Urinary bladder (tissue), 4 donors: ENCODE results near the gene HMGB1. TPM values are rescaled to one million over a fixed set of nuclear protein-coding genes. Genes with fewer than 3 reads are reported as not detected.

Experiments used
- DNase-seq: peaks from one replicate; pipeline ENCODE4 v3.0.0-alpha.2; 2015; ENCODE audit errors: extremely low spot score
- H3K27ac ChIP-seq: one replicate; pipeline ENCODE4 v1.5.1; 2013; ENCODE audit warnings: low read depth, mild to moderate bottlenecking, moderate library complexity
- H3K36me3 ChIP-seq: one replicate; pipeline ENCODE4 v1.6.1; 2013; ENCODE audit warnings: mild to moderate bottlenecking, moderate library complexity; ENCODE audit not compliant: insufficient read depth
- H3K4me1 ChIP-seq: one replicate; pipeline ENCODE4 v1.6.1; 2013; ENCODE audit warnings: mild to moderate bottlenecking, moderate library complexity; ENCODE audit not compliant: insufficient read depth
- H3K4me3 ChIP-seq: one replicate; pipeline ENCODE4 v1.5.1; 2013; ENCODE audit warnings: low read depth, low read length
- WGBS: extraction: QIAGEN DNeasy Blood & Tissue Kit; methylation state at CpG from one replicate; pipeline ENCODE4 v1.1.7; 2013; 5-methylcytosine and 5-hydroxymethylcytosine counted together
- polyA plus RNA-seq: library from polyadenylated mRNA; stranded (reverse); fragments of 200-250 nt; gene quantifications from one replicate; pipeline ENCODE4 v1.2.3, GENCODE V29; 2013
- total RNA-seq: library from RNA; depleted of rRNA; stranded (reverse); fragments of >200 nt; gene quantifications from one replicate; pipeline ENCODE4 v1.2.3, GENCODE V29; 2014
- donor health status: healthy with polysubstance abuse.
- donor health status: healthy.

Gene HMGB1
- total and polyA plus RNA-seq, 2 donors: 415 to 470 TPM

DNA sequence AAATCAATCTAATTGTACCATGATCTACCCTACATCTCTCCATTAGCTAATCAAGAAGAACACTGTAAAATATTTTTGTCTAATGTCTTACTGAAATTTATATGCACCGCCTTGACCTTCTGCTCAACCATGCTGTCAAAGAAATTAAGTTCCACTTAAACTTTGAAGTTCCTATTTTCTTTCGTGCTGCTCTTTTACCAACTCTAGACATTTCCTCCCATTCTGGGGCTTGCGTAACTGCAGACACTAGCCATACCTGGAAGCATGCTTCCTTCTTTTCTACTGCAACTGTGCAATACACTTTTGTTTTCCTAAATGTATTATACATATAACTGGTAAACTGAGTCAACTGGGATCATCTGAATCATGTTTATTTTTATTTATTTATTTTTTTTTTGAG lies 51.9 kb downstream of the HMGB1 start:
- Histone ChIP-seq H3K4me3 (no peak overlapping the region), H3K4me1 (no peaks in the 10 kb centered on the region)
- 86% methylated on average over 3 of the region's 3 CpGs for WGBS

DNA sequence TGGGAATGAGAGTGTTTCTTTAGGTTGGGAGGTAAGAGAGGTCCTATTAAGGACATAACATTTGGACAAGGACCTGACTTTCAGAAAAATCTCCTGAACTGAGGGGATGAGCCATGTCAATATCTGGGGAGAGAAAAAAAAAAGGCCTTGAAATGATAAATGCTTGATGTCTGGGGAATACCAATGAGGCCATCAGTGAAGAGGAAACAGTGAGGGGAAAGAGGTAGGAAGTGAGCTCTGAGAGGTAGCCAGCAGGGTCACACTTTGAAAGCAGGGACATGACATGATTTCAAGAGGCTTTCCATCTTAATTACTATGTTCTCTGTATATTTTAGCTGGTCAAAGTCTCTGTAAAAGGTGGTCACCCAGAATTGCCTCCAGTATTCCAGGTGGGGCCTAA lies 53.4 kb downstream of the HMGB1 start:
- Histone ChIP-seq H3K36me3 (no peaks in the 10 kb centered on the region), H3K4me1 (no peaks in the 10 kb centered on the region), H3K4me3 (no peak overlapping the region), H3K27ac (no peak overlapping the region)
- no peak for DNase-seq

More for the DNA sequence above, 51.9 kb downstream of the HMGB1 start:
- Histone ChIP-seq H3K27ac (no peak overlapping the region), H3K36me3 (no peaks in the 10 kb centered on the region)
- no peak for DNase-seq

DNA sequence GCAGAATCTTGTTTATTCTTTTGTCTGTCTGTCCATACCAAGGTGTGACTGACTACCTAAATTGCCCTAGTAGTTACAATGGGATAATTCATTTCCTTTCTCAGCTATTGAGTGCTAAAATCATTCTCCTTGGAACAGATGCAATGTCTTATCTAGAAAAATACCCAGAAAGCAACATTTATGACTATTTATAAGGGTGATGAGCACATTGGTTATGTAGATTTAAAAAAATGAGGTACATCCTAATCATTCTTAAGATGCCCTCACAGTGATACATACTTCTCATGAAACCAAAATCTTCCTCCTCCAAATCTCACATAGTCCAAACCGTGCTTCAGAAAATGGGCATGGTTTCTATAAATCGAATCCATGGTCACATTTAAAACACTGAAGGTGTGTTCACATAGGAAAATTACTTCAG lies 55.0 kb downstream of the HMGB1 start:
- 86% methylated on average over 2 of the region's 2 CpGs for WGBS
- H3K27ac ChIP-seq: no peak overlapping the region
- no peaks in the 10 kb centered on the region for H3K4me1 ChIP-seq

DNA sequence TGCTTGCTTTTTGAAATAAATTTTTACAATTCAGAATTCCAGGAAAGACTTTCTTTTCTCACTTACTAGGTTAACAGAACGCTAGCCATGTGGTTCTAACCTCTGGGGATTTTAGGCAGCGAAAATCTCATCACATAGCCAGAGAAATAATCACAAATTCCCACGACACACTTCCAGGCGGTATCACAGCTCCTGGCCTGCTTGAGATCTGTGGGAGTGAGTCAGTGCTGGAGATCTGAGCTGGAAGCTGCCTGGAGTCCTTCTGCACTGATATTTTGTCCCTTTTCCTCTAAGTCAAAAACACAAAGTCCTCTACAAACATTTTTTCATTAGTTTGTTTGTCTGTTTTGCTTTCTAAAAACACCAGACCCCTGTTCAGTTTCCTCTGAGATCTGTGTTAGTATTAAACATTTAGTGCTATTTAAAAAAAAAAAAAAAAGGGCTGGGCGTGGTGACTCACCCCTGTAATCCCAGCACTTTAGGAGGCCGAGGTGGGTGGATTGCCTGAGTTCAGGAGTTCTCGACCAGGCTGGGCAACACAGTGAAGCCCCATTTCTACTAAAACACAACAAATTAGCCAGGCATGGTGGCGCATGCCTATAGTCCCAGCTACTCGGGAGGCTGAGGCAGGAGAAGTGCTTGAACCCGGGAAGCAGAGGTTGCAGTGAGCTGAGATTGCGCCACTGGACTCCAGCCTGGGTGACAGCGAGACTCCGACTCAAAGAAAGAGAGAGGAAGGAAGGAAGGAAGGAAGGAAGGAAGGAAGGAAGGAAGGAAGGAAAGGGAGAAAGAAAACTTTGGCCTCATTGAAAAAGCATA lies 55.6 kb downstream of the HMGB1 start:
- WGBS: 72% methylated on average over 13 of the region's 13 CpGs
- Histone ChIP-seq H3K36me3 (no peaks in the 10 kb centered on the region), H3K4me3 (no peak overlapping the region), H3K27ac (no peak overlapping the region), H3K4me1 (no peaks in the 10 kb centered on the region)
- DNase-seq: no peak

More for the DNA sequence above, 55.0 kb downstream of the HMGB1 start:
- no peak for DNase-seq
- Histone ChIP-seq H3K36me3 (no peaks in the 10 kb centered on the region), H3K4me3 (no peak overlapping the region)

DNA sequence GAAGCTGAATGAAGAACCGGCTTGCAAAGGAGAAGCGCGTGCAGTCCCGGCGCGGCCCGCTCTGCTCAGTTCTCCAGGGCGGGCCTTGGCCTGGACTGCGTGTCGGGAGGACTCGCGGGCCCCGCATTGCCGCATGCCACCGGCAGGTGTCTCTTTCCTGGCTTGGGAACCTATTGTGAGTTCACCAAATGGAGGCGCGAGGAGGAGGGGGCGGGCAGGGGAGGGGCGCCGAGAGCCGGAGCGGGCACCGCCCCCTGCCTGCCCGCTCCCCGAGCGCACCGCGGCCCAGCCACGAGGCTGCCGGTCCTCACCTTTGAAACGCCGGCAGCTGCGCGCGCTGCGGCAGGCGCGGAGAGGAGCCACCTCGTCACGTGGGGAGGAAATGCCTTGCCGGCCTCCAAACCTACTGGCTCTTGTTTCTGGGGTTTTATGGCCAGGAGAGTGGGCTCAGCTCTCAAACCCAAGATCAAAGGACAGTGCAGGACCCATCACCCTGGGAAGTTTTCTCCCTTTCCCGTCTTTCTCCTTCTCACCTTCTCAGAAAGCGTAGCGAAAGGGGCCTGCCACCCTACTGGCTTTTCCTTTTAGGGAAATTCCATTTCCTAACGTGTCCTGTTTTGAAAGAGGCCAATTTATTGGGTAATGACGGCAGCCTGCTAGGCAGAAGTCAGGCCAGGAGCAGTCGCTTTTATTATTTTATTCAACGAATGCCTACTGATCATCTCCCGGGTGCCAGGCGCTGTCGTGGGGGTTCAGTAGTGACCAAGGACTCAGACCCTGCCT lies 57.2 kb downstream of the HMGB1 start:
- peak; percentile 81 for DNase-seq
- Histone ChIP-seq H3K4me3 (peak overlapping the region; percentile 2), H3K4me1 (peaks cover 2% of the 10 kb centered on the region), H3K36me3 (no peaks in the 10 kb centered on the region), H3K27ac (peak overlapping the region; percentile 85)
- 11% methylated on average over 51 of the region's 51 CpGs for WGBS

DNA sequence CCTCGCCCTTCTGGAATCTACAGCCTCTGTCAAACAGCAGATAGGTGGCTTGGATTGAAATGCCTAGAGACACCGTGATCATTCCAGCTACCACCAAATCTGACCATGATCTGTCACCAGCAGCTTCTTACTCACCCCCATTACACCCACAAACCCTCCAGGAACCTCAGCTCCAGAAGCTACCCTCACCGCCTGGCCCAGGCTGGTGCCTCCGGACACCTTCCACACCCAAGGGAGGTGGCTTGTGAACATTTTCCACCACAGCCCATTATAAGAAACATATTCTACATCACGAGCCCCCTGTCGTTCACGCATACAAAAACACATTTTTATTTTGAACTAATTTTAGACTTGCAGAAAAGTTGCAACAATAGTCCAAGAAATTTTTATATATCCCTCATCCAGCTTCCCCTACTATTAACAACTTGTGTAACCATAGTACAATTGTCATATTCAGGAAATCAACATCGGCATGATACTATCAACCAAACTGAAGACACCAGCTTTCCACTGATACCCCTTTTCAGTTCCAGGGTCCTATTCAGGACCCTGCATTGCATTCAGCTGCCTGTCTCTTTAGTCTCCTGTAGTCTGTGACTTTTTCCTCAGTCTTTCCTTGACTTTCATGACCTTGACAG lies 58.8 kb downstream of the HMGB1 start:
- H3K27ac ChIP-seq: no peak overlapping the region
- H3K36me3 ChIP-seq: no peaks in the 10 kb centered on the region
- WGBS: 94% methylated on average over 8 of the region's 8 CpGs
- no peak overlapping the region for H3K4me3 ChIP-seq
- peaks cover 2% of the 10 kb centered on the region for H3K4me1 ChIP-seq
- no peak for DNase-seq

Other genes starting within 250 kb of the HMGB1 start
- 56.4 TPM for gene KATNAL1, start 158.4 kb downstream of the HMGB1 start, total RNA-seq
- 12.3 TPM for gene KATNAL1, start 158.4 kb downstream of the HMGB1 start, polyA plus RNA-seq
- 0.21 TPM for gene UBE2L5, start 43.4 kb downstream of the HMGB1 start, total RNA-seq
- 0.20 TPM for gene UBE2L5, start 43.4 kb downstream of the HMGB1 start, polyA plus RNA-seq
- gene USPL1, start 152.0 kb upstream of the HMGB1 start, total RNA-seq: 31.6 TPM
- gene USPL1, start 152.0 kb upstream of the HMGB1 start, polyA plus RNA-seq: 14.5 TPM